AG10803 (cell line): ENCODE results near the gene CDK14.
A peak's percentile ranks its signal among the peaks of the same experiment; 100 is the strongest.

ENCODE experiments used
- DNase-seq: peaks from one replicate; pipeline ENCODE4 v3.0.0; 2010; ENCODE audit warnings: low read depth
- H3K4me3 ChIP-seq: 2 replicates; pipeline ENCODE4 v1.5.1; 2011; ENCODE audit warnings: mild to moderate bottlenecking, low read length, control low read depth
- TF ChIP-seq, protein P1 (sequence below): conservative IDR thresholded peaks from 2 replicates; pipeline ENCODE4 v1.5.1; 2011; ENCODE audit warnings: mild to moderate bottlenecking, low read length, control low read depth, inconsistent platforms

The CDK14 gene

DNA sequence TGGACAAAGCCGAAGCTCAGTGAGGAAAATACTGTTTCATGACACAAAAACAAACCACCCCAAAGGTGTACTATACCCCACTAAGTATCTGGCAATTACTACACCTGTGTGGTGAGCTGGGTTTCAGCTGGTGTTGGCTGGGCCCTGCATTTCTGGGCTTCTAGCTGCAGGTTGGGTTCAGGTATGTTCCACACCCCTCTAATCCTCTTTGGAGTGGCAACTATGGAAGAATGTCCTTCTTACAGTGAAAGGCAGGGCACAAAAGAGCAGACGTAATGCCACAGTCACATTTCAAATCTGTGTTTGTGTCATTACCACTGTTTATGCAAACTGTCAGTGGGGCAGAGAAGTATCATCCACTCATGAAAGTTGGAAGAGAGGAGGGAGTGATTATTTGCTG, 466.6 kb downstream of the CDK14 start:
- no peak for DNase-seq
- H3K4me3 ChIP-seq: no peak overlapping the region
- TF ChIP-seq, protein P1, sequence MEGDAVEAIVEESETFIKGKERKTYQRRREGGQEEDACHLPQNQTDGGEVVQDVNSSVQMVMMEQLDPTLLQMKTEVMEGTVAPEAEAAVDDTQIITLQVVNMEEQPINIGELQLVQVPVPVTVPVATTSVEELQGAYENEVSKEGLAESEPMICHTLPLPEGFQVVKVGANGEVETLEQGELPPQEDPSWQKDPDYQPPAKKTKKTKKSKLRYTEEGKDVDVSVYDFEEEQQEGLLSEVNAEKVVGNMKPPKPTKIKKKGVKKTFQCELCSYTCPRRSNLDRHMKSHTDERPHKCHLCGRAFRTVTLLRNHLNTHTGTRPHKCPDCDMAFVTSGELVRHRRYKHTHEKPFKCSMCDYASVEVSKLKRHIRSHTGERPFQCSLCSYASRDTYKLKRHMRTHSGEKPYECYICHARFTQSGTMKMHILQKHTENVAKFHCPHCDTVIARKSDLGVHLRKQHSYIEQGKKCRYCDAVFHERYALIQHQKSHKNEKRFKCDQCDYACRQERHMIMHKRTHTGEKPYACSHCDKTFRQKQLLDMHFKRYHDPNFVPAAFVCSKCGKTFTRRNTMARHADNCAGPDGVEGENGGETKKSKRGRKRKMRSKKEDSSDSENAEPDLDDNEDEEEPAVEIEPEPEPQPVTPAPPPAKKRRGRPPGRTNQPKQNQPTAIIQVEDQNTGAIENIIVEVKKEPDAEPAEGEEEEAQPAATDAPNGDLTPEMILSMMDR: no peak

DNA sequence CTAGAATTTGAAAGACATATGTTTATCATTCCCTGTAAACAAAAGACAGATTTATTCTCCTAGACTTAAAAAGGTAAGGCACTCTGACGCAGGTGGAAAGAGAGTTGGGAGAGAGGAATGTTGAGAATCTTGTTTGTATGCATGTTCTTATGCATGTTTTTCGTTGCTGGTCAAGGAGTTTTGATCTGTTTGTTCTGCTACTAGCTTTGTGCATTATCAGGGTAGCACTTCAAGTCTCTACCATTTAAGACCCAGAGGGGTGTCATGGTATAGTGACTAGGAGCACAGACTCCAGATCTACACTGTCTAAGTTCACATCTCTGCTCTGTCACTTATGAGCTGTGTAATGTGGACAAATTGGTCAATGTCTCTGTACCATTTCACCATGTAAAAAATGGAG, 467.9 kb downstream of the CDK14 start:
- TF ChIP-seq, protein P1: no peak
- no peak for DNase-seq
- H3K4me3 ChIP-seq: no peak overlapping the region

DNA sequence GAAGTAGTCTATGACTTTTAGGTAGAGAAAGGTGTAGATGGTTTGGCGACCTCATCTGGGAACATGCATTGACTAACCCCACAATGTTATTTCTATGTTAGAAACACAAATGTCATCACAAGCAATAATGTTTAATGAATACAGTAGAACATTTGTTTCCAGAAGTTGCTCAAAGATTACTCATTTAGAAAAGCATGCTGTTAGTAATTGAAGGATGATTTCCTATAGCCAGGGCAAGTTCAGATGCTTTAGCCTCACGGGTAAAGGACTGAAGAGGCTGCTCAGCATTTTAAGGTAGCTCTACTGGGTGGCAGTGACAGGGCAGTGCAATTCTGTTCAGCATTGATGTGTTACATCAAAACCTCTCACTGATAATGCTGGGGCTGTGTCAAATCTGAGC, 468.8 kb downstream of the CDK14 start:
- TF ChIP-seq, protein P1: no peak

GRCh38 chr7:91066627-91067026, 470.5 kb downstream of the CDK14 start:
- no peak for DNase-seq
- no peak overlapping the region for H3K4me3 ChIP-seq
- TF ChIP-seq, protein P1: no peak

More for the DNA sequence above, 468.8 kb downstream of the CDK14 start:
- H3K4me3 ChIP-seq: no peak overlapping the region
- peak; percentile 56 for DNase-seq

GRCh38 chr7:91067242-91067641, 471.1 kb downstream of the CDK14 start:
- DNase-seq: no peak
- H3K4me3 ChIP-seq: no peak overlapping the region
- TF ChIP-seq, protein P1: no peak

GRCh38 chr7:91068136-91068795, 472.1 kb downstream of the CDK14 start:
- TF ChIP-seq, protein P1: no peak
- no peak overlapping the region for H3K4me3 ChIP-seq
- DNase-seq: no peak

- H3K4me3 ChIP-seq: no peak overlapping the region
- TF ChIP-seq, protein P1: no peak
- DNase-seq: no peak
These were observed 473.0 kb downstream of the CDK14 start for GRCh38 chr7:91069146-91069545.
